Breast epithelium (tissue), 3 donors: ENCODE measurements around the gene LEPR.
"Not testable (repeated sequence)": the region's sequence is repeated elsewhere in the genome, so short reads cannot be mapped to it uniquely, and the experiment has no call there.

Experiments
- CTCF ChIP-seq, 3 donors: fragments of 450-650 bp; IDR thresholded peaks; one replicate each; pipeline ENCODE4 v1.5.1; 2016 to 2017; ENCODE audit warnings: antibody characterized with exemption in 3 of 3, mild to moderate bottlenecking in 3 of 3, moderate library complexity in 3 of 3
- POLR2A ChIP-seq: fragments of 450-650 bp; IDR thresholded peaks from one replicate; pipeline ENCODE4 v1.6.1; 2016; ENCODE audit warnings: antibody characterized with exemption, mild to moderate bottlenecking, moderate library complexity

GRCh38 chr1:65455678-65456077, 35.2 kb downstream of the LEPR start:
- TF ChIP-seq POLR2A; CTCF (IDR thresholded peaks at IDR 0.05): not testable (repeated sequence)
